ENCODE measurements around the gene RUSC2.

DNA sequence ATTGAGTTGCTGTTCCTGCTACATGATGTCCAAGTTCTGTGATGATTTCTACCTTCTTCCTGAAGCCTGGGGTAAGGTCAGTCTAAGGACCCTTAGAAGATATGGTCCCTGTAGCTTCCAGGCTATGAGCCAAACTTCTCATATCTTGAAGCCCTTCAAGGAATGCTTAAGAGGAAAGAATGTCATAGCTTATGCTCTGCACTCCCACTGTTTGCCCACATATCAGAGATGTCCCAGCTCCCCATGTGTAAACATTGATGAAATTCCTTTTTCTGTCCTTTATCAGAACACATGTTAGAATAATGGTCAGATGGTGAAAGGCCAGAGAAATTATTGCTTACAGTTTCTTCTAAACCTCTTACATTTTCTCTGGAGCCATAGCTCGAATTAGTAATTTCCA lies 41.4 kb upstream of the RUSC2 start:
- TF ChIP-seq SIN3A (IDR thresholded peaks at IDR 0.05; ENCODE audit: borderline replicate concordance, insufficient read depth, low read length): no peak
- TF ChIP-seq POLR2AphosphoS5 (IDR thresholded peaks at IDR 0.05; ENCODE audit: low read depth, low read length): no peak
- TF ChIP-seq TAF1 (IDR thresholded peaks at IDR 0.05; ENCODE audit: borderline replicate concordance, insufficient read depth, low read length): no peak
- TF ChIP-seq, protein P1, sequence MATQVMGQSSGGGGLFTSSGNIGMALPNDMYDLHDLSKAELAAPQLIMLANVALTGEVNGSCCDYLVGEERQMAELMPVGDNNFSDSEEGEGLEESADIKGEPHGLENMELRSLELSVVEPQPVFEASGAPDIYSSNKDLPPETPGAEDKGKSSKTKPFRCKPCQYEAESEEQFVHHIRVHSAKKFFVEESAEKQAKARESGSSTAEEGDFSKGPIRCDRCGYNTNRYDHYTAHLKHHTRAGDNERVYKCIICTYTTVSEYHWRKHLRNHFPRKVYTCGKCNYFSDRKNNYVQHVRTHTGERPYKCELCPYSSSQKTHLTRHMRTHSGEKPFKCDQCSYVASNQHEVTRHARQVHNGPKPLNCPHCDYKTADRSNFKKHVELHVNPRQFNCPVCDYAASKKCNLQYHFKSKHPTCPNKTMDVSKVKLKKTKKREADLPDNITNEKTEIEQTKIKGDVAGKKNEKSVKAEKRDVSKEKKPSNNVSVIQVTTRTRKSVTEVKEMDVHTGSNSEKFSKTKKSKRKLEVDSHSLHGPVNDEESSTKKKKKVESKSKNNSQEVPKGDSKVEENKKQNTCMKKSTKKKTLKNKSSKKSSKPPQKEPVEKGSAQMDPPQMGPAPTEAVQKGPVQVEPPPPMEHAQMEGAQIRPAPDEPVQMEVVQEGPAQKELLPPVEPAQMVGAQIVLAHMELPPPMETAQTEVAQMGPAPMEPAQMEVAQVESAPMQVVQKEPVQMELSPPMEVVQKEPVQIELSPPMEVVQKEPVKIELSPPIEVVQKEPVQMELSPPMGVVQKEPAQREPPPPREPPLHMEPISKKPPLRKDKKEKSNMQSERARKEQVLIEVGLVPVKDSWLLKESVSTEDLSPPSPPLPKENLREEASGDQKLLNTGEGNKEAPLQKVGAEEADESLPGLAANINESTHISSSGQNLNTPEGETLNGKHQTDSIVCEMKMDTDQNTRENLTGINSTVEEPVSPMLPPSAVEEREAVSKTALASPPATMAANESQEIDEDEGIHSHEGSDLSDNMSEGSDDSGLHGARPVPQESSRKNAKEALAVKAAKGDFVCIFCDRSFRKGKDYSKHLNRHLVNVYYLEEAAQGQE (IDR thresholded peaks at IDR 0.05; ENCODE audit: insufficient read depth in 1 of 2, low read depth in 2 of 2, low read length in 2 of 2): no peak
- TF ChIP-seq FOXP2 (optimal IDR thresholded peaks at IDR 0.05; ENCODE audit: borderline replicate concordance, extremely low read depth, extremely low read length, insufficient read depth): no peak
